ENCODE data around the gene HBM. TPM values are rescaled to one million over a fixed set of nuclear protein-coding genes. Genes with fewer than 3 reads are reported as not detected.

Gene HBM
- total and polyA plus RNA-seq, 5 donors = not detected

DNA sequence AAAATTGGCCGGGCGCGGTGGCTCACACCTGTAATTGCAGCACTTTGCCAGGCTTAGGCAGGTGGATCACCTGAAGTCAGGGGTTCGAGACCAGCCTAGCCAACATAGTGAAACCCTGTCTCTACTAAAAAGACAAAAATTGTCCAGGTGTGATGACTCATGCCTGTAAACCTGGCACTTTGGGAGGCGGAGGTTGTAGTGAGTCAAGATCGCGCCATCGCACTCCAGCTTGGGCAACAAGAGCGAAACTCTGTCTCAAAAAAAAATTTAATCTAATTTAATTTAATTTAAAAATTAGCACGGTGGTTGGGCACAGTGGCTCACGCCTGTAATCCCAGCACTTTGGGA, 12.9 kb downstream of the HBM start:
- DNase-seq = no peak
- Histone ChIP-seq H3K27me3 (ENCODE audit: control insufficient read depth, insufficient read depth) (no peaks in the 10 kb centered on the region), H3K9me3 (ENCODE audit: control insufficient read depth, low read length) (no peaks in the 10 kb centered on the region), H3K4me1 (ENCODE audit: control insufficient read depth, insufficient read depth, low read length) (peaks cover 6% of the 10 kb centered on the region), H3K27ac (ENCODE audit: low read length) (no peak overlapping the region), H3K4me3 (ENCODE audit: low read length) (no peak overlapping the region)
- intact Hi-C loops (cut with DNase I) = no loop called here
- no peak for ATAC-seq
- 84% methylated on average over 11 of the region's 11 CpGs for WGBS

DNA sequence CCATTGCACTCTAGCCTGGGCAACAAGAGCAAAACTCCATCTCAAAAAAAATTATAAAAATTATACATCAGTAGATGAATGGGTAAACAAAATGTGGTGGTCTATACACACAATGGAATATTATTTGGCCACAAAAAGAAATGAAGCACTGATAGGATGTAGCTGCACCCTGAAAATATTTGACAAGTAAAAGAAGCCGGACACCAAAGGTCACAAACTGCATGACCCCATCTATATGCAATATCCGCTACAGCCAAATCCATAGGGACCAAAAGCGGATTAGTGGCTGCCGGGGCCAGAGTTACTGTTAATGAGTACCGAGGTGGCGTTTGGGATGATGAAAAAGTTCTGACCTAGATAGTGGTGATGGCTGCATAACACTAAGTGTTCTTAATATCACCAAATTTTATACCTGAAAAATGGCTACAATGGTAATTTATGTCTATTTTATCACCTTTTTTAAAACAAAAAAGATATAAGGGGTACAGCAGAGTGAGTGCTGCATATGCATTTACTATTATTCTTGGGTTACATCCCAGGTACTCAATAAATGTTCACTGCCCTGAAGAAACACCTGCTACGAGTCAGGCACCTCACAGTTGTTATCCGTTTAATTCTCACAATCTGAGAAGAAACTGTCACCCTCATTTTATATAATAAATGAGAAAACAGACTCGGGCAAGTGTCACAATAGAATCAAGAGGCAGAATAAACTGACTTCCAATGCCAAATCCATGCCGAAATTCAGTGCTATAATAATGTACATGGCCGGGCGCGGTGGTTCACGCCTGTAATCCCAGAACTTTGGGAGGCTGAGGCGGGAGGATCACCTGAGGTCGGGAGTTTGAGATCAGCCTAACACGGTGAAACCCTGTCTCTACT, 13.7 kb downstream of the HBM start:
- 74% methylated on average over 17 of the region's 17 CpGs for WGBS
- no peak for DNase-seq
- Histone ChIP-seq H3K9me3 (ENCODE audit: control insufficient read depth, low read length) (no peaks in the 10 kb centered on the region), H3K4me1 (ENCODE audit: control insufficient read depth, insufficient read depth, low read length) (peaks cover 6% of the 10 kb centered on the region), H3K27me3 (ENCODE audit: control insufficient read depth, insufficient read depth) (no peaks in the 10 kb centered on the region), H3K4me3 (ENCODE audit: low read length) (no peak overlapping the region), H3K27ac (ENCODE audit: low read length) (no peak overlapping the region)
- no peak for ATAC-seq
- intact Hi-C loops (cut with DNase I) = loop anchor here in 2 of 4 donors (5.0 kb wide), 2 partner anchors 62 to 72 kb away; no protein-coding TSS in a partner anchor

DNA sequence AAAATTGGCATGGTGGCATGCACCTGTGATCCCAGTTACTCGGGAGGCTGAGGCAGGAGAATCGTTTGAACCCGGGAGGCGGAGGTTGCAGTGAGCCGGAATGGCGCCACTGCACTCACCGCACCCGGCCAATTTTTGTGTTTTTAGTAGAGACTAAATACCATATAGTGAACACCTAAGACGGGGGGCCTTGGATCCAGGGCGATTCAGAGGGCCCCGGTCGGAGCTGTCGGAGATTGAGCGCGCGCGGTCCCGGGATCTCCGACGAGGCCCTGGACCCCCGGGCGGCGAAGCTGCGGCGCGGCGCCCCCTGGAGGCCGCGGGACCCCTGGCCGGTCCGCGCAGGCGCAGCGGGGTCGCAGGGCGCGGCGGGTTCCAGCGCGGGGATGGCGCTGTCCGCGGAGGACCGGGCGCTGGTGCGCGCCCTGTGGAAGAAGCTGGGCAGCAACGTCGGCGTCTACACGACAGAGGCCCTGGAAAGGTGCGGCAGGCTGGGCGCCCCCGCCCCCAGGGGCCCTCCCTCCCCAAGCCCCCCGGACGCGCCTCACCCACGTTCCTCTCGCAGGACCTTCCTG, 14.4 kb downstream of the HBM start, which contains the start of gene HBQ1:
HBQ1 (plus strand) TSS at position 359 of the 575 bp plus-strand sequence; CDS start at position 387, 28 bp downstream.
- no peak within 1 kb of the TSS for H3K27ac ChIP-seq (ENCODE audit: low read length)
- peaks cover 6% of the 10 kb centered on the region for H3K4me1 ChIP-seq (ENCODE audit: control insufficient read depth, insufficient read depth, low read length)
- H3K4me3 ChIP-seq (ENCODE audit: low read length) = peak within 1 kb of the TSS; percentile 6
- 7% methylated on average over 59 of the region's 59 CpGs for WGBS
- intact Hi-C loops (cut with DNase I) = loop anchor here in 2 of 4 donors (5.0 kb wide), 2 partner anchors 63 to 73 kb away; no protein-coding TSS in a partner anchor
- H3K9me3 ChIP-seq (ENCODE audit: control insufficient read depth, low read length) = no peaks in the 10 kb centered on the region
- ATAC-seq (peak; percentile 10 to 35), DNase-seq (peak in 2 of 3 donors; percentile 64 to 65)
- H3K27me3 ChIP-seq (ENCODE audit: control insufficient read depth, insufficient read depth) = no peaks in the 10 kb centered on the region

DNA sequence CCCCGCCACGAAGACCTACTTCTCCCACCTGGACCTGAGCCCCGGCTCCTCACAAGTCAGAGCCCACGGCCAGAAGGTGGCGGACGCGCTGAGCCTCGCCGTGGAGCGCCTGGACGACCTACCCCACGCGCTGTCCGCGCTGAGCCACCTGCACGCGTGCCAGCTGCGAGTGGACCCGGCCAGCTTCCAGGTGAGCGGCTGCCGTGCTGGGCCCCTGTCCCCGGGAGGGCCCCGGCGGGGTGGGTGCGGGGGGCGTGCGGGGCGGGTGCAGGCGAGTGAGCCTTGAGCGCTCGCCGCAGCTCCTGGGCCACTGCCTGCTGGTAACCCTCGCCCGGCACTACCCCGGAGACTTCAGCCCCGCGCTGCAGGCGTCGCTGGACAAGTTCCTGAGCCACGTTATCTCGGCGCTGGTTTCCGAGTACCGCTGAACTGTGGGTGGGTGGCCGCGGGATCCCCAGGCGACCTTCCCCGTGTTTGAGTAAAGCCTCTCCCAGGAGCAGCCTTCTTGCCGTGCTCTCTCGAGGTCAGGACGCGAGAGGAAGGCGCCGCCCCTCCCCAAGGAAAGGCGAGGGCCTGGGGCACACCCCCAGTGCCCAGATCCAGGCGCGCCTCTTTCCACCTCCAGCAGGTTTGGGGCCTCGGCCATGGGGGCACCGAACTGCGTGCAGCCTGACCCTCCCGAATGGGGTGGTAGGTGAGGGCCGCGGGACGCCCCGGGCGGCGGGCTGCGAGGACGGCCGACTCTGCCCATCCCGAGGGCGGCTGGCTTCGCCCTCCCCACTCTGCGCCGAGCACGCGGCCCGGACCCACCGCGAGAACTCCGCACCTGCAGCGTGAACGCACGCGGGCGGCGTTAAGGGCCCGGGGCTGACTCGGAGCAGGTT, 15.1 kb downstream of the HBM start:
- intact Hi-C loops (cut with DNase I) = loop anchor here in 2 of 4 donors (5.0 kb wide), 2 partner anchors 64 to 74 kb away; no protein-coding TSS in a partner anchor
- peak; percentile 26 to 89 (median 68) for DNase-seq

DNA sequence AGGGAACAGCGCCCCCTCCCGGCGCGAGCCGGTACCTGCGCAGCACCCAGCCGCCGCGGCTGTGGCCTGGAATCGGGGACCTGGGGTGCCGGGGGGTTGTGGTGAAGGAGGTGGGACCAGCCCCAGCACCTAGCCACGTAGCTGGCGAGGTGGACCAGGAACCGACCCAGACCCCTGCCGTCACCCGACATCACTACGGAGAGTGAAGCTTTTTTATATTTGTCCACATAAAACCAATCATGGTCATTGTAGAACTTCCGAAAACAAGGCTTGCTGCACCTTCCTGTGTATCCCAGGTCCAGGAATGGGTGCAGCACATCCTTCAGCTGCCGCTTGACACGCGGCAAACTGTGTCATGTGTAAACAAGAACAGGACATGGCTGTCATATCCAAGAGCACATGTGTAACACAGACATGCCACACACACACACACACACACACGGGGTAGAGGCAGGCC, 15.8 kb downstream of the HBM start:
- WGBS = 11% methylated on average over 22 of the region's 22 CpGs
- ATAC-seq (no peak), DNase-seq (peak in 2 of 3 donors; percentile 67 to 88)
- peaks cover 6% of the 10 kb centered on the region for H3K4me1 ChIP-seq (ENCODE audit: control insufficient read depth, insufficient read depth, low read length)
- no peak overlapping the region for H3K27ac ChIP-seq (ENCODE audit: low read length)
- H3K4me3 ChIP-seq (ENCODE audit: low read length) = no peak overlapping the region
- no peaks in the 10 kb centered on the region for H3K27me3 ChIP-seq (ENCODE audit: control insufficient read depth, insufficient read depth)
- H3K9me3 ChIP-seq (ENCODE audit: control insufficient read depth, low read length) = no peaks in the 10 kb centered on the region
- intact Hi-C loops (cut with DNase I) = loop anchor here in 2 of 4 donors (5.0 kb wide), 2 partner anchors 64 to 74 kb away; no protein-coding TSS in a partner anchor

More for the DNA sequence above, 15.1 kb downstream of the HBM start:
- ATAC-seq = peak; percentile 71 to 79
- H3K27ac ChIP-seq (ENCODE audit: low read length) = no peak overlapping the region
- peaks cover 6% of the 10 kb centered on the region for H3K4me1 ChIP-seq (ENCODE audit: control insufficient read depth, insufficient read depth, low read length)
- peak overlapping the region; percentile 6 for H3K4me3 ChIP-seq (ENCODE audit: low read length)
- WGBS = 2% methylated on average over 89 of the region's 89 CpGs
- H3K27me3 ChIP-seq (ENCODE audit: control insufficient read depth, insufficient read depth) = no peaks in the 10 kb centered on the region
- no peaks in the 10 kb centered on the region for H3K9me3 ChIP-seq (ENCODE audit: control insufficient read depth, low read length)

DNA sequence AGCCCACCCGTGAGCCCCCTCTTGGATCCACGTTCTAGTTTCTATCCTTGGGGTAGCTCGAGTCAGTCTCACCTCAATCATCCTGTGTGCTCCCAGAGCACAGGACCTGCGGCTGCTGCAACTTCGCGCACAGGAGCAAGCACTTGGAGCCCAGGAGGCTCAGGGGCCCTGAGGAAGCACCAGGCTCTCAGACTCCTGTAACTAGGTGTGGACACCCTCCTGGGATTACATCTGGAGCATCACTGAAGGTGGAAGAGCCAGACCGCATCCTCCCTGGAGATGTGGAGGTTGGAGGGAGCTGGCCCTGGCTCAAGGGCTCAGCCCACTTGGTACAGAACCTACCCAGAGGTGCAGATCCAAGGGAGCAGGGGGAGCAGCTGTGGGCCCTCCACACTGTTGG, 17.2 kb downstream of the HBM start:
- no peaks in the 10 kb centered on the region for H3K27me3 ChIP-seq (ENCODE audit: control insufficient read depth, insufficient read depth)
- H3K27ac ChIP-seq (ENCODE audit: low read length) = no peak overlapping the region
- no peak overlapping the region for H3K4me3 ChIP-seq (ENCODE audit: low read length)
- no peak for DNase-seq
- WGBS = 75% methylated on average over 7 of the region's 7 CpGs
- no peaks in the 10 kb centered on the region for H3K9me3 ChIP-seq (ENCODE audit: control insufficient read depth, low read length)
- peaks cover 6% of the 10 kb centered on the region for H3K4me1 ChIP-seq (ENCODE audit: control insufficient read depth, insufficient read depth, low read length)
- peak; percentile 5 to 12 for ATAC-seq
- intact Hi-C loops (cut with DNase I) = loop anchor here in 2 of 4 donors (5.0 kb wide), 2 partner anchors 66 to 76 kb away; no protein-coding TSS in a partner anchor

- Histone ChIP-seq H3K27me3 (ENCODE audit: control insufficient read depth, insufficient read depth) (no peaks in the 10 kb centered on the region), H3K4me3 (ENCODE audit: low read length) (no peak overlapping the region), H3K27ac (ENCODE audit: low read length) (no peak overlapping the region), H3K9me3 (ENCODE audit: control insufficient read depth, low read length) (no peaks in the 10 kb centered on the region), H3K4me1 (ENCODE audit: control insufficient read depth, insufficient read depth, low read length) (peaks cover 5% of the 10 kb centered on the region)
- DNase-seq (no peak), ATAC-seq (no peak)
- intact Hi-C loops (cut with DNase I) = no loop called here
- 84% methylated on average over 13 of the region's 13 CpGs for WGBS
Observed at GRCh38 chr16:185213-185612, 19.4 kb downstream of the HBM start.

GRCh38 chr16:185691-186090, 19.9 kb downstream of the HBM start:
- peaks cover 3% of the 10 kb centered on the region for H3K4me1 ChIP-seq (ENCODE audit: control insufficient read depth, insufficient read depth, low read length)
- DNase-seq (peak in 1 of 3 donors; percentile 16), ATAC-seq (no peak)
- H3K27ac ChIP-seq (ENCODE audit: low read length) = no peak overlapping the region
- intact Hi-C loops (cut with DNase I) = no loop called here
- H3K9me3 ChIP-seq (ENCODE audit: control insufficient read depth, low read length) = no peaks in the 10 kb centered on the region
- 83% methylated on average over 11 of the region's 11 CpGs for WGBS
- H3K27me3 ChIP-seq (ENCODE audit: control insufficient read depth, insufficient read depth) = no peaks in the 10 kb centered on the region
- no peak overlapping the region for H3K4me3 ChIP-seq (ENCODE audit: low read length)

DNA sequence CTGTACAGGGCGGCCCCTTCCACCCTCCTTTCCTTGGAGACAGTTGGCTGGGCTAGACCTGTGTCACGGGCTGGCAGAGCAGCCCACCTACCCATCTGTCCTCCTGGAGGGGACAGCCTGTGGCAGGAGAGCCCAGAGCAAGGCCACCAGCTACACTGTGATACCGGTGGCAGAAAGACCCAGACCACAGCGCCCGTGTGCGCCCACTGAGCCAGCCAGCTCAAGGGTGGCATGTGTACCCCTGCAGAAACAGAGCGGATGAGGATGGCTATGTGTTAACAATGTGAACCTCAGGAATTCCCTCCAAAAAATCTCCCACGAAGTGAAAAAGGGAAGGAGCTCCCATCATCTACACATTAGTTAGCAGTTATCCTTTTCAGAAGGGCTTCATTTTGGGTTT, 21.6 kb downstream of the HBM start:
- peak in 1 of 3 donors; percentile 24 for DNase-seq
- H3K9me3 ChIP-seq (ENCODE audit: control insufficient read depth, low read length) = no peaks in the 10 kb centered on the region
- intact Hi-C loops (cut with DNase I) = no loop called here
- WGBS = 97% methylated on average over 8 of the region's 8 CpGs
- no peaks in the 10 kb centered on the region for H3K4me1 ChIP-seq (ENCODE audit: control insufficient read depth, insufficient read depth, low read length)
- no peak for ATAC-seq
- no peak overlapping the region for H3K4me3 ChIP-seq (ENCODE audit: low read length)
- H3K27me3 ChIP-seq (ENCODE audit: control insufficient read depth, insufficient read depth) = no peaks in the 10 kb centered on the region
- H3K27ac ChIP-seq (ENCODE audit: low read length) = no peak overlapping the region

DNA sequence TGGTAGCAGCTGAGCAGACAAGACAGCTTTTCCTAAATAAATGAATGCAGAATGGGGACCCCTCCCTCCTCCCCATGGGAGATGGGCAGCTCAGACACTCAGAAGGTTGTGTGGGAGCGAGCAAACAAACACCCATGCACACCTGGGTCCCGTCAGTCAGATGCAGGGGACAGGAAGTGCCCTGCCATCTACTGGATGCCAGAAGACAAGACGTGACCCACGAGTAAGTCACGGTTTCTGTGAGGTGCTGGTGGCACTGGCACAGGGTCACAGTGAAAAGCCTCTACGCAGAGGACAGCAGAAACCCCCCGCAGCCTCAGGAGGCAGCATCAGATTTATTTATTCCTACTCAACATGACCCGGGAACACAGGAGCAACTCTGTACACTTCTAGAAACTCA, 22.9 kb downstream of the HBM start:
- intact Hi-C loops (cut with DNase I) = no loop called here
- H3K9me3 ChIP-seq (ENCODE audit: control insufficient read depth, low read length) = no peaks in the 10 kb centered on the region
- H3K27me3 ChIP-seq (ENCODE audit: control insufficient read depth, insufficient read depth) = no peaks in the 10 kb centered on the region
- H3K4me3 ChIP-seq (ENCODE audit: low read length) = no peak overlapping the region
- no peaks in the 10 kb centered on the region for H3K4me1 ChIP-seq (ENCODE audit: control insufficient read depth, insufficient read depth, low read length)
- 76% methylated on average over 8 of the region's 8 CpGs for WGBS
- ATAC-seq (no peak), DNase-seq (peak in 1 of 3 donors; percentile 7)
- no peak overlapping the region for H3K27ac ChIP-seq (ENCODE audit: low read length)
